HepG2 (cell line): ENCODE results near the gene HSCB. TPM values are rescaled to one million over a fixed set of nuclear protein-coding genes. Genes with fewer than 3 reads are reported as not detected.
A peak's percentile ranks its signal among the peaks of the same experiment; 100 is the strongest.

Source experiments
- ATAC-seq: fragments of 200-7000 bp; cut with Tn5 transposase; 3 replicates; pipeline ENCODE4 v1.9.1; 2020; ENCODE audit warnings: mild to moderate bottlenecking, moderate library complexity
- BruUV-seq: library from RNA; stranded (reverse); fragments of 400-500 nt; replicated peaks from 2 replicates; lab custom pipeline; 2021; lab: Mats Ljungman, UMichigan
- CTCF ChIA-PET: fragments of 300-600 bp; formaldehyde crosslinking; extraction: SDS; loops from one replicate; lab custom pipeline; 2021; ENCODE audit warnings: low total read pairs, inconsistent platforms, low intra/inter-chr PET ratio; lab: Yijun Ruan, JAX
- POLR2A ChIA-PET: fragments of 350-600 bp; sonication (Branson Sonifier 250); formaldehyde crosslinking; loops from one replicate; lab custom pipeline; 2020; ENCODE audit warnings: antibody characterized with exemption, inconsistent platforms; lab: Yijun Ruan, JAX
- DNase-seq: peaks from one replicate; pipeline ENCODE4 v3.0.0-alpha.2; 2015; ENCODE audit warnings: low spot score
- FAIRE-seq: peaks from 3 replicates; lab custom pipeline; 2011; peaks lifted over from hg19 to GRCh38; lab: Jason Lieb, UNC
- H2AFZ ChIP-seq: one replicate; pipeline ENCODE4 v1.6.1; 2011; ENCODE audit warnings: low read length, inconsistent platforms
- H3K27ac ChIP-seq: fragments of 300-600 bp; 3 replicates; pipeline ENCODE4 v1.8.0; 2011; ENCODE audit warnings: mixed run types, mild to moderate bottlenecking, mixed read lengths, low read length, inconsistent platforms; ENCODE audit not compliant: insufficient read depth; ENCODE audit errors: extremely low read length
- H3K27me3 ChIP-seq, 2 experiments: fragments of 200-600 bp in 1 of 2; 2 replicates in 1 of 2; 3 replicates in 1 of 2; pipeline versions ENCODE4 v1.6.0 to v1.8.0; 2011; ENCODE audit warnings: low read length in 2 of 2, mild to moderate bottlenecking in 2 of 2, moderate library complexity in 2 of 2, inconsistent platforms in 1 of 2; ENCODE audit not compliant: insufficient read depth in 2 of 2, control insufficient read depth in 1 of 2
- H3K36me3 ChIP-seq, 2 experiments: fragments of 200-600 bp in 1 of 2; replicated peaks in 1 of 2; 2 replicates in 1 of 2; 3 replicates in 1 of 2; pipeline versions ENCODE4 v1.5.1 to v1.8.0; 2011; ENCODE audit warnings: low read length in 2 of 2, inconsistent platforms in 1 of 2; ENCODE audit not compliant: insufficient read depth in 2 of 2, control insufficient read depth in 1 of 2
- H3K4me1 ChIP-seq: 2 replicates; pipeline ENCODE4 v1.5.1; 2012; ENCODE audit warnings: low read length, inconsistent platforms; ENCODE audit not compliant: insufficient read depth
- H3K4me2 ChIP-seq: 2 replicates; pipeline ENCODE4 v1.6.0; 2011; ENCODE audit warnings: low read depth, low read length, inconsistent platforms
- H3K4me3 ChIP-seq, 3 experiments: fragments of 200-600 bp in 1 of 3; sonication (generic), shearing (Covaris generic) in 1 of 3; replicated peaks in 1 of 3; 2 replicates each; pipeline ENCODE4 v1.5.1; 2011 to 2016; ENCODE audit warnings: low read length in 3 of 3, inconsistent platforms in 2 of 3, low read depth in 2 of 3, mild to moderate bottlenecking in 2 of 3, control low read depth in 1 of 3, mixed read lengths in 1 of 3; ENCODE audit not compliant: insufficient read depth in 1 of 3
- H3K79me2 ChIP-seq: one replicate; pipeline ENCODE4 v1.6.1; 2011; ENCODE audit warnings: low read length, inconsistent platforms; ENCODE audit not compliant: insufficient read depth
- H3K9ac ChIP-seq: 2 replicates; pipeline ENCODE4 v1.6.0; 2011; ENCODE audit warnings: mild to moderate bottlenecking, low read depth, low read length, inconsistent platforms; ENCODE audit not compliant: insufficient read depth
- H3K9me3 ChIP-seq: 2 replicates; pipeline ENCODE4 v1.5.1; 2012; ENCODE audit warnings: mild to moderate bottlenecking, low read length
- H4K20me1 ChIP-seq: 2 replicates; pipeline ENCODE4 v1.6.0; 2011; ENCODE audit warnings: inconsistent platforms, mild to moderate bottlenecking, low read length, moderate library complexity; ENCODE audit not compliant: insufficient read depth
- AGO2 ChIP-seq: fragments of 200-400 bp; formaldehyde crosslinking; optimal IDR thresholded peaks from 2 replicates; pipeline ENCODE3; 2017; ENCODE audit warnings: mild to moderate bottlenecking, low read depth, low read length, moderate library complexity
- JUN ChIP-seq: sonication (generic); formaldehyde crosslinking; IDR thresholded peaks from 2 replicates; pipeline ENCODE4 v1.4.0; 2020; ENCODE audit warnings: mild to moderate bottlenecking, missing genetic modification reagents
- PAF1 ChIP-seq: IDR thresholded peaks from 2 replicates; pipeline ENCODE4 v1.6.1; 2016; ENCODE audit warnings: missing genetic modification reagents, missing compliant biosample characterization
- POLR2A ChIP-seq, 2 experiments: IDR thresholded peaks; 2 replicates each; pipeline ENCODE4 v1.6.1; 2011; ENCODE audit warnings: low read depth in 2 of 2, low read length in 2 of 2, mild to moderate bottlenecking in 1 of 2, moderate library complexity in 1 of 2; ENCODE audit not compliant: insufficient read depth in 1 of 2
- POLR2AphosphoS2 ChIP-seq: IDR thresholded peaks from 2 replicates; pipeline ENCODE4 v1.6.1; 2011; ENCODE audit warnings: low read depth, low read length, improper control_type of control experiment
- POLR2G ChIP-seq: fragments of 200-400 bp; formaldehyde crosslinking; IDR thresholded peaks from 2 replicates; pipeline ENCODE4 v1.6.1; 2018; ENCODE audit warnings: mild to moderate bottlenecking, low read depth, low read length, moderate library complexity
- RBFOX2 ChIP-seq: fragments of 200-400 bp; formaldehyde crosslinking; IDR thresholded peaks from 2 replicates; pipeline ENCODE4 v1.6.1; 2017; ENCODE audit warnings: low read depth, mild to moderate bottlenecking, low read length
- RBM22 ChIP-seq: fragments of 200-400 bp; formaldehyde crosslinking; optimal IDR thresholded peaks from 2 replicates; pipeline ENCODE3; 2017; ENCODE audit warnings: mild to moderate bottlenecking, low read length, moderate library complexity
- SSRP1 ChIP-seq: IDR thresholded peaks from 2 replicates; pipeline ENCODE4 v1.6.1; 2016; ENCODE audit warnings: control low read depth
- TBP ChIP-seq: sonication (generic); formaldehyde crosslinking; IDR thresholded peaks from 2 replicates; pipeline ENCODE4 v1.5.0; 2020; ENCODE audit warnings: missing genetic modification reagents
- ZC3H13 ChIP-seq: sonication (generic); formaldehyde crosslinking; IDR thresholded peaks from 2 replicates; pipeline ENCODE4 v1.8.1; 2023; ENCODE audit warnings: mild to moderate bottlenecking, missing genetic modification reagents, moderate library complexity
- ZEB1 ChIP-seq: IDR thresholded peaks from 2 replicates; pipeline ENCODE4 v1.6.1; 2012; ENCODE audit warnings: mild to moderate bottlenecking, low read depth, inconsistent platforms; ENCODE audit not compliant: insufficient replicate concordance
- ZFP82 ChIP-seq: sonication (generic); formaldehyde crosslinking; IDR thresholded peaks from 2 replicates; pipeline ENCODE4 v1.5.1; 2020; ENCODE audit warnings: mild to moderate bottlenecking, missing genetic modification reagents, borderline replicate concordance
- ZFYVE20 ChIP-seq: sonication (generic); formaldehyde crosslinking; IDR thresholded peaks from 2 replicates; pipeline ENCODE4 v1.8.0; 2023; ENCODE audit warnings: low read depth, mild to moderate bottlenecking, moderate library complexity, missing genetic modification reagents, borderline replicate concordance
- ZNF30 ChIP-seq: sonication (generic); formaldehyde crosslinking; IDR thresholded peaks from 2 replicates; pipeline ENCODE4 v1.5.0; 2020; ENCODE audit warnings: mild to moderate bottlenecking, missing genetic modification reagents
- ZNF350 ChIP-seq: sonication (generic); formaldehyde crosslinking; IDR thresholded peaks from 2 replicates; pipeline ENCODE4 v1.4.0; 2020; ENCODE audit warnings: mild to moderate bottlenecking, low read depth, missing genetic modification reagents, borderline replicate concordance
- WGBS: methylation state at CpG from one replicate; pipeline ENCODE4 v1.1.6; 2017; ENCODE audit warnings: low lambda C conversion rate; 5-methylcytosine and 5-hydroxymethylcytosine counted together
- in situ Hi-C: cut with HindIII; loops from 2 replicates; pipeline ENCODE4 v1.10.0; 2017; ENCODE audit warnings: low pct_unique_long_range_greater_than_20kb; ENCODE audit not compliant: extremely low pct_ligation_motif_present
- intact Hi-C: fragments of 100-400 bp; cut with micrococcal nuclease; formaldehyde crosslinking; loops from one replicate; pipeline ENCODE4 v1.10.0; 2022; ENCODE audit not compliant: unreplicated experiment
- polyA plus RNA-seq, 8 experiments: library from polyadenylated mRNA; depleted of rRNA in 3 of 8; stranded (reverse) in 7 of 8; unstranded in 1 of 8; fragments of >200 nt; fragmentation: Illumina TruSeq in 4 of 8; extraction: Trizol in 4 of 8; gene quantifications; 2 replicates each; pipeline versions ENCODE4 v1.2.1 to v1.2.3, GENCODE V29; 2011 to 2016; ENCODE audit warnings: low read depth in 4 of 8, missing spikeins in 1 of 8, mixed read lengths in 1 of 8; ENCODE audit not compliant: insufficient read depth in 1 of 8
- total RNA-seq, 5 experiments: library from RNA; depleted of rRNA; stranded (reverse); fragments of >200 nt; fragmentation: Illumina TruSeq; extraction: Trizol; gene quantifications; 2 replicates each; pipeline ENCODE4 v1.2.3, GENCODE V29; 2016; ENCODE audit warnings: low read depth in 1 of 5
- TF ChIP-seq, protein P1 (sequence below), 2 experiments: fragments of 450-650 bp in 1 of 2; sonication (generic) in 1 of 2; formaldehyde crosslinking; IDR thresholded peaks; 2 replicates each; pipeline versions ENCODE4 v1.5.0 to v1.8.0; 2020 to 2022; ENCODE audit warnings: mild to moderate bottlenecking in 1 of 2, missing genetic modification reagents in 1 of 2
- TF ChIP-seq, protein P2 (sequence below): sonication (generic); formaldehyde crosslinking; IDR thresholded peaks from 2 replicates; pipeline ENCODE4 v1.4.0; 2020; ENCODE audit warnings: missing genetic modification reagents
- TF ChIP-seq, protein P3 (sequence below): sonication (generic); formaldehyde crosslinking; IDR thresholded peaks from 2 replicates; pipeline ENCODE4 v1.4.0; 2020; ENCODE audit warnings: missing genetic modification reagents

The HSCB gene
- total and polyA plus RNA-seq, 2 of the 13 experiments (the other 11 are each of a cell fraction or from before 2014, with no cell fraction given), result 15.4 to 20.9 TPM

DNA sequence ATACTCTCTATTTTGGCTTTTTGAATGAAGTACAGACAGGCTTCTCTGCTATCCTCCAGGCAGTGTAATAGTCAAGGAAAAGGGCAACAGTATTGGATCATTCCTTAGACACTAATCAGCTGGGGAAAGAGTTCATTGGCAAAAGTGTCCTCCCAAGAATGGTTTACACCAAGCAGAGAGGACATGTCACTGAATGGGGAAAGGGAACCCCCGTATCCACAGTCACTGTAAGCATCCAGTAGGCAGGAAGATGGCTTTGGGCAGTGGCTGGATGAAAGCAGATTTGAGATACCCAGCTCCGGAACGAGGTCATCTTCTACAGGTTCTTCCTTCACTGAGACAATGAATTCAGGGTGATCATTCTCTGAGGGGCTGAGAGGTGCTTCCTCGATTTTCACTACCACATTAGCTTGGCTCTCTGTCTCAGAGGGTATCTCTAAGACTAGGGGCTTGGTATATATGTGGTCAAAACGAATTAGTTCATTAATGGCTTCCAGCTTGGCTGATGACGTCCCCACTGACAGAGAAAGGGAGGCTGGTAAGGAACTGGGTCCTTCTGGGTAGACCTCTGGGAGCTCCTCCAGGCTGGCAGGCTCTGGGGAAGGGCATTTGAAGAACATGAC lies 53.3 kb downstream of the HSCB start:
- BruUV-seq, result no TSS peak
- ATAC-seq (no peak), DNase-seq (no peak), FAIRE-seq (no peak)
- in situ Hi-C loops, result no loop called here
- CTCF ChIA-PET, result no interaction called here
- H3K36me3 ChIP-seq, result peaks cover 19 to 47% of the 10 kb centered on the region in 2 experiments
- H3K79me2 ChIP-seq, result peaks cover 53% of the 10 kb centered on the region
- intact Hi-C loops, result no loop called here
- POLR2A ChIA-PET, result interaction anchor here (1.3 to 20.4 kb wide), 5 partner anchors 10 to 54 kb away, joined by 4 to 945 read pairs (median 13); partner anchors contain the start of genes CCDC117, CHEK2 and HSCB
- H3K9me3 ChIP-seq, result no peaks in the 10 kb centered on the region
- H3K4me2 ChIP-seq, result peak overlapping the region; percentile 70
- peaks cover 56% of the 10 kb centered on the region for H4K20me1 ChIP-seq
- 64% methylated on average over 6 of the region's 6 CpGs for WGBS
- H3K27ac ChIP-seq, result no peak overlapping the region
- H2AFZ ChIP-seq, result no peak overlapping the region
- H3K4me1 ChIP-seq, result peaks cover 57% of the 10 kb centered on the region
- no peak overlapping the region for H3K4me3 ChIP-seq
- no peak overlapping the region for H3K9ac ChIP-seq
- H3K27me3 ChIP-seq, result no peaks in the 10 kb centered on the region; a peak in 1 of 5 replicates
- TF ChIP-seq, protein P1, sequence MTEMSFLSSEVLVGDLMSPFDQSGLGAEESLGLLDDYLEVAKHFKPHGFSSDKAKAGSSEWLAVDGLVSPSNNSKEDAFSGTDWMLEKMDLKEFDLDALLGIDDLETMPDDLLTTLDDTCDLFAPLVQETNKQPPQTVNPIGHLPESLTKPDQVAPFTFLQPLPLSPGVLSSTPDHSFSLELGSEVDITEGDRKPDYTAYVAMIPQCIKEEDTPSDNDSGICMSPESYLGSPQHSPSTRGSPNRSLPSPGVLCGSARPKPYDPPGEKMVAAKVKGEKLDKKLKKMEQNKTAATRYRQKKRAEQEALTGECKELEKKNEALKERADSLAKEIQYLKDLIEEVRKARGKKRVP (CRISPR knock-in tag; IDR thresholded peaks at IDR 0.05), result 0 out of 4 replicates have a peak, but pooled peaks of 1 of the 2 experiments have one; percentile 27
- TF ChIP-seq TBP (CRISPR knock-in tag), result no peak
- no peak for TF ChIP-seq JUN
- TF ChIP-seq PAF1 (CRISPR knock-in tag), result peak; percentile 87
- 0 out of 2 replicates have a peak, but pooled peaks have one; percentile 38 for TF ChIP-seq POLR2AphosphoS2
- TF ChIP-seq ZFP82 (CRISPR knock-in tag), result no peak
- TF ChIP-seq ZNF30, result no peak
- peak; percentile 35 to 56; a peak in 3 of 4 replicates for TF ChIP-seq POLR2A (IDR thresholded peaks at IDR 0.05; ENCODE audit: insufficient read depth in 1 of 2, low read depth in 2 of 2, low read length in 2 of 2)
- TF ChIP-seq RBFOX2, result peak; percentile 29; the same call in 1 of the 2 replicates
- peak; percentile 23; the same call in 1 of the 2 replicates for TF ChIP-seq SSRP1
- no peak for TF ChIP-seq ZEB1
- peak; percentile 71; the same call in 1 of the 2 replicates for TF ChIP-seq ZC3H13 (CRISPR knock-in tag)
- TF ChIP-seq AGO2, result peak; percentile 24
- TF ChIP-seq POLR2G, result peak; percentile 81
- no peak for TF ChIP-seq ZFYVE20 (CRISPR knock-in tag)
- no peak for TF ChIP-seq ZNF350 (CRISPR knock-in tag)
- TF ChIP-seq, protein P2, sequence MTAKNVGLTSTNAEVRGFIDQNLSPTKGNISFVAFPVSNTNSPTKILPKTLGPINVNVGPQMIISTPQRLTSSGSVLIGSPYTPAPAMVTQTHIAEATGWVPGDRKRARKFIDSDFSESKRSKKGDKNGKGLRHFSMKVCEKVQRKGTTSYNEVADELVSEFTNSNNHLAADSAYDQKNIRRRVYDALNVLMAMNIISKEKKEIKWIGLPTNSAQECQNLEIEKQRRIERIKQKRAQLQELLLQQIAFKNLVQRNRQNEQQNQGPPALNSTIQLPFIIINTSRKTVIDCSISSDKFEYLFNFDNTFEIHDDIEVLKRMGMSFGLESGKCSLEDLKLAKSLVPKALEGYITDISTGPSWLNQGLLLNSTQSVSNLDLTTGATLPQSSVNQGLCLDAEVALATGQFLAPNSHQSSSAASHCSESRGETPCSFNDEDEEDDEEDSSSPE (CRISPR knock-in tag), result no peak
- TF ChIP-seq, protein P3, sequence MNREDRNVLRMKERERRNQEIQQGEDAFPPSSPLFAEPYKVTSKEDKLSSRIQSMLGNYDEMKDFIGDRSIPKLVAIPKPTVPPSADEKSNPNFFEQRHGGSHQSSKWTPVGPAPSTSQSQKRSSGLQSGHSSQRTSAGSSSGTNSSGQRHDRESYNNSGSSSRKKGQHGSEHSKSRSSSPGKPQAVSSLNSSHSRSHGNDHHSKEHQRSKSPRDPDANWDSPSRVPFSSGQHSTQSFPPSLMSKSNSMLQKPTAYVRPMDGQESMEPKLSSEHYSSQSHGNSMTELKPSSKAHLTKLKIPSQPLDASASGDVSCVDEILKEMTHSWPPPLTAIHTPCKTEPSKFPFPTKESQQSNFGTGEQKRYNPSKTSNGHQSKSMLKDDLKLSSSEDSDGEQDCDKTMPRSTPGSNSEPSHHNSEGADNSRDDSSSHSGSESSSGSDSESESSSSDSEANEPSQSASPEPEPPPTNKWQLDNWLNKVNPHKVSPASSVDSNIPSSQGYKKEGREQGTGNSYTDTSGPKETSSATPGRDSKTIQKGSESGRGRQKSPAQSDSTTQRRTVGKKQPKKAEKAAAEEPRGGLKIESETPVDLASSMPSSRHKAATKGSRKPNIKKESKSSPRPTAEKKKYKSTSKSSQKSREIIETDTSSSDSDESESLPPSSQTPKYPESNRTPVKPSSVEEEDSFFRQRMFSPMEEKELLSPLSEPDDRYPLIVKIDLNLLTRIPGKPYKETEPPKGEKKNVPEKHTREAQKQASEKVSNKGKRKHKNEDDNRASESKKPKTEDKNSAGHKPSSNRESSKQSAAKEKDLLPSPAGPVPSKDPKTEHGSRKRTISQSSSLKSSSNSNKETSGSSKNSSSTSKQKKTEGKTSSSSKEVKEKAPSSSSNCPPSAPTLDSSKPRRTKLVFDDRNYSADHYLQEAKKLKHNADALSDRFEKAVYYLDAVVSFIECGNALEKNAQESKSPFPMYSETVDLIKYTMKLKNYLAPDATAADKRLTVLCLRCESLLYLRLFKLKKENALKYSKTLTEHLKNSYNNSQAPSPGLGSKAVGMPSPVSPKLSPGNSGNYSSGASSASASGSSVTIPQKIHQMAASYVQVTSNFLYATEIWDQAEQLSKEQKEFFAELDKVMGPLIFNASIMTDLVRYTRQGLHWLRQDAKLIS (CRISPR knock-in tag), result 0 out of 2 replicates have a peak, but pooled peaks have one; percentile 85
- TF ChIP-seq RBM22, result peak; percentile 97
